Measurements from ENCODE around the gene GNPAT. TPM values are rescaled to one million over a fixed set of nuclear protein-coding genes. Genes with fewer than 3 reads are reported as not detected.

The GNPAT gene
- total and polyA plus RNA-seq, 8 donors, result 35.1 to 89.5 (median 71.6) TPM

DNA sequence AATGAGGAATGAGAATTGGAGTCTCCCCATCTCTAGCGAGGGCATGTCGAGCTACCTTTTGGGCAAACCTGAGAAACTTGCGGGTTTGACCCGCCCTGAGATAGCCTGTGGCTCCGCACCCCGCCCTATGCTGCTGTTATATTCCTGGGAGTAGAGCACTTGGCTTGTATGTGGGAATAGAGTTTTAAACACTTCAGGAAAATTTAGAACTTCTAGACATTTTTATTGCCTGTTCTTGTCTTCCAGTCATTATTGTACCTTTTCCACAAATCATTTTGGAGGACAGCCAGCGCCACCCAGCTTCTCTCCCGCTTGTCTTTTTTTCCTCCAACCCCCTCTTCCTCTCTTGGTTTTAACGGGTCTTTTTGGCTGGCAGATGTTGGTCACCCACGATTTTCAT lies 738 bp downstream of the GNPAT start:
- H3K27ac ChIP-seq, result peak overlapping the region; percentile 69 to 86
- H3K4me3 ChIP-seq, result peak overlapping the region; percentile 71 to 84
- H3K36me3 ChIP-seq, result peaks cover 0 to 30% of the 10 kb centered on the region in 2 donors
- intact Hi-C loops (cut with DNase I), result no loop called here
- peaks cover 10 to 40% of the 10 kb centered on the region in 2 donors for H3K4me1 ChIP-seq
- DNase-seq (peak in 1 of 4 donors; percentile 25), ATAC-seq (peak; percentile 64)
- TF ChIP-seq, protein P1, sequence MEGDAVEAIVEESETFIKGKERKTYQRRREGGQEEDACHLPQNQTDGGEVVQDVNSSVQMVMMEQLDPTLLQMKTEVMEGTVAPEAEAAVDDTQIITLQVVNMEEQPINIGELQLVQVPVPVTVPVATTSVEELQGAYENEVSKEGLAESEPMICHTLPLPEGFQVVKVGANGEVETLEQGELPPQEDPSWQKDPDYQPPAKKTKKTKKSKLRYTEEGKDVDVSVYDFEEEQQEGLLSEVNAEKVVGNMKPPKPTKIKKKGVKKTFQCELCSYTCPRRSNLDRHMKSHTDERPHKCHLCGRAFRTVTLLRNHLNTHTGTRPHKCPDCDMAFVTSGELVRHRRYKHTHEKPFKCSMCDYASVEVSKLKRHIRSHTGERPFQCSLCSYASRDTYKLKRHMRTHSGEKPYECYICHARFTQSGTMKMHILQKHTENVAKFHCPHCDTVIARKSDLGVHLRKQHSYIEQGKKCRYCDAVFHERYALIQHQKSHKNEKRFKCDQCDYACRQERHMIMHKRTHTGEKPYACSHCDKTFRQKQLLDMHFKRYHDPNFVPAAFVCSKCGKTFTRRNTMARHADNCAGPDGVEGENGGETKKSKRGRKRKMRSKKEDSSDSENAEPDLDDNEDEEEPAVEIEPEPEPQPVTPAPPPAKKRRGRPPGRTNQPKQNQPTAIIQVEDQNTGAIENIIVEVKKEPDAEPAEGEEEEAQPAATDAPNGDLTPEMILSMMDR (IDR thresholded peaks at IDR 0.05), result no peak
- no peaks in the 10 kb centered on the region for H3K27me3 ChIP-seq
- H3K9me3 ChIP-seq, result no peaks in the 10 kb centered on the region

DNA sequence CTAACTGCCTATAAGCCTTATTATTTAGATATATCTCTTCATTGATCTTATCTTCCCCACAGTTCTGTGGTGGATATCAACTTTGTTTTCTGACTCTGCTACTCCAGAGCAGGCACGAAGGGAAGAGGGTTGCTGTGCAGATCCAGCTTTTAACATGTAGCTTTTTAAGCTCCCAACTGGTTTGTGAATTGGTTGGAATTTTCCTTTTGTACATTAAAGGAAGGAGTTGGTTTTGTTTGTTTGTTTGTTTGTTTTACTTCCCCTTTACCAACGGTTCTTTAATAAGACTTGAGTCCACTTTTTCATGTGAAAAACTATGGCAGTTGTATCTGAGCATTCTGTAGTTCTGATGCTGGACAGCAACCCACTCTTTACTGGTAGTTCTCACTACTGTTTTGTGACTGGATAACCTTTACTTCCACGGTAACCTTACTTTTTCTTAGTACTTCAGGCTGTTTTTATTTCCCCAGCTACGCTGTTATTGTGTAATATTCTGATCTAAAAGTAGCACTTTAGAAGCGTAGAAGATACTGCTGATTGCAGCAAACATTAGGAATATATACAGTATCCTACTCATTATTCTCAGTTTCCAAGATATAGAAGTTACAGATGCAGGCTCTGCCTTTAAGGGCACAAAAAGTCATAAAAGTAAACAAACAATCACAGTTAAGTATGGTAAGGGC lies 1.6 kb downstream of the GNPAT start:
- intact Hi-C loops (cut with DNase I), result no loop called here
- TF ChIP-seq, protein P1 (IDR thresholded peaks at IDR 0.05), result no peak
- H3K27ac ChIP-seq, result peak overlapping the region in 1 of 2 donors; percentile 36
- peaks cover 0 to 22% of the 10 kb centered on the region in 2 donors for H3K36me3 ChIP-seq
- H3K27me3 ChIP-seq, result no peaks in the 10 kb centered on the region
- H3K4me3 ChIP-seq, result peak overlapping the region in 1 of 2 donors; percentile 84
- DNase-seq (no peak), ATAC-seq (no peak)
- no peaks in the 10 kb centered on the region for H3K9me3 ChIP-seq
- H3K4me1 ChIP-seq, result peaks cover 10 to 35% of the 10 kb centered on the region in 2 donors

DNA sequence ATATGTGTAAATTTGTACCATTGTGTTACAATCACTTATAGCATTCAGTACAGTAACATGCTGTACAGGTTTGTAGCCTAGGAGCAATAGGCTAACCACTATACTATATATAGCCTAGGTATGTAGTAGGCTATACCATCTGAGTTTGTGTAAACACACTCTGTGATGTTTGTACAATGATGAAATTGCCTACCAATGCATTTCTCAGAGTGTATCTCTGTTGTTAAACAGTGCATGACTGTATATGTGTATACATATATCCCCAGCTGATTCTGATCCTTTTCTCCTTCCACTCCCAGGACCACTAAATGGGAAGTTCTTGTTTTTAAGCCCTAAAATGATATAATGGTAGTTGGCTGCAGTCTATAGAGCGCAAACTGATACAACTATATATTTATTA lies 7.8 kb downstream of the GNPAT start:
- DNase-seq (no peak), ATAC-seq (no peak)
- Histone ChIP-seq H3K4me1 (peaks cover 0 to 6% of the 10 kb centered on the region in 2 donors), H3K27ac (no peak overlapping the region), H3K36me3 (peaks cover 0 to 36% of the 10 kb centered on the region in 2 donors), H3K27me3 (no peaks in the 10 kb centered on the region), H3K4me3 (no peak overlapping the region), H3K9me3 (no peaks in the 10 kb centered on the region)
- TF ChIP-seq, protein P1 (IDR thresholded peaks at IDR 0.05), result no peak
- intact Hi-C loops (cut with DNase I), result no loop called here

DNA sequence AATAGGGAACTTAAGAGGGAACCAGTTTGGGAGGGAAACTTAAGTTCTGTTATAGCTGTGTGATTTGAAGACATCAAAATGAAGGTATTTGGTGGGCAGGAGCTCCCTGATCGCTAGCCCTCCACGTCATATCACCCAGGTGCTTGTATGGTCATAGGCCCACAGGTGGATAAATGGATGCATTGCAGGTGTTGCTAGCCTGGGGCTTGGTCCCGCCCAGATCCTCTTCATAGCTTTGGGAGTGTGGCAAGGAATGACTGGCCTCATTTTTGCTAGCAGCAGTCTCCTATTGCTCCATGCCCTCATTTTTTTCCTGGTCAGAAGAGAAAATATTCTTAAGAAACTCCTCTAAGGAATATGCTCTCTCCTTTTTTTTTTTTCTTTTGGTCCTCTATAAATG lies 11.3 kb downstream of the GNPAT start:
- intact Hi-C loops (cut with DNase I), result no loop called here
- Histone ChIP-seq H3K4me1 (no peaks in the 10 kb centered on the region), H3K4me3 (no peak overlapping the region), H3K9me3 (no peaks in the 10 kb centered on the region), H3K27ac (no peak overlapping the region), H3K27me3 (no peaks in the 10 kb centered on the region), H3K36me3 (peaks cover 0 to 62% of the 10 kb centered on the region in 2 donors)
- ATAC-seq (no peak), DNase-seq (no peak)
- TF ChIP-seq, protein P1 (IDR thresholded peaks at IDR 0.05), result no peak

DNA sequence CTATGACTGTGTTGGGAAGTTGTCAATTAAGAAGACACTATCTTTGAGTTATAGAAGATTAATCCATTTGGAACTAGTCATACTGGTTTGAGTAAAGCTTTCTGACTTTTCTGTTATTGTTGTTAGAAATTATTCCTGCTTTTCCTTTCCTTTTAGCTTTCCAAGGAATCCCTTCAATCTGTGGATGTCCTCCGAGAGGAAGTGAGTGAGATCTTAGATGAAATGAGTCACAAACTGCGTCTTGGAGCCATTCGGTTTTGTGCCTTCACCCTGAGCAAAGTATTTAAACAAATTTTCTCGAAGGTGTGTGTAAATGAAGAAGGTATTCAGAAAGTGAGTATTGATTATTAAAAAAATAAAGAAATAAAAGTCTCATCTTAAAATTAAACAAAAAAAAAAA lies 19.3 kb downstream of the GNPAT start:
- Histone ChIP-seq H3K9me3 (peaks cover 0 to 8% of the 10 kb centered on the region in 2 donors), H3K4me3 (no peak overlapping the region), H3K27ac (no peak overlapping the region), H3K27me3 (no peaks in the 10 kb centered on the region), H3K4me1 (no peaks in the 10 kb centered on the region), H3K36me3 (peaks cover 0 to 97% of the 10 kb centered on the region in 2 donors)
- intact Hi-C loops (cut with DNase I), result no loop called here
- ATAC-seq (no peak), DNase-seq (no peak)
- TF ChIP-seq, protein P1 (IDR thresholded peaks at IDR 0.05), result no peak

All from left lung (tissue), 10 donors.